Stimulated activated CD4-positive, alpha-beta T cell treated with anti-CD3 and anti-CD28 coated beads, TNF-alpha, amount 100 ng/mL, for 24 hours (primary cell): ENCODE measurements around the gene KIRREL3.
A peak's percentile ranks its signal among the peaks of the same experiment; 100 is the strongest.

Source experiments
- DNase-seq, 3 experiments: peaks; one replicate each; pipeline ENCODE4 v3.0.0-alpha.2; 2020; ENCODE audit warnings: low read depth in 3 of 3

Gene KIRREL3

GRCh38 chr11:126739499-126740145 is 260.9 kb downstream of the KIRREL3 start:
- no peak for DNase-seq

GRCh38 chr11:126738295-126739031 is 262.1 kb downstream of the KIRREL3 start:
- DNase-seq, result no peak

- DNase-seq, result no peak
Observed at GRCh38 chr11:126736682-126737572, 263.6 kb downstream of the KIRREL3 start.

GRCh38 chr11:126734752-126735151 is 265.8 kb downstream of the KIRREL3 start:
- no peak for DNase-seq

- no peak for DNase-seq
Observed at GRCh38 chr11:126733685-126734084, 266.9 kb downstream of the KIRREL3 start.

DNA sequence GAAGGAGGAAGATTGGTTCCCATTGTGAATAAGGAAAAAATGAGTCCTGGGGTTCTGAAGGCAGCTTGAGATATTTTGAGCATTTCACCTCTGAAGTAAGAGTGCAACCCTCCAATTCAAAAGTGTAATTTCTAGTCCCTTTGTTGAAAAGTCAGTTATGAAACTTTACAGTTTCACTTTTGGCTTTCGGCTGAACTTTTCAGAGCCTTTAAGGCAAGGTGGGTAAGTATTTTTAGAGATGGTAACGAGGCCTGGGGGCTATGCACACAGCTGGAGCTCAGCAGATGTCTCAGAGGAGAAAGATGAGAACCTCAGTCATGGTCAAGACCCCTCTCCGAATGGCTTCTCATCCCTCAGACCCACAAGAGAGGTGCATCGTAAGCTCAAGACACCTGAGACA is 267.6 kb downstream of the KIRREL3 start:
- DNase-seq, result no peak

- DNase-seq, result no peak
Observed at GRCh38 chr11:126731576-126732142, 268.9 kb downstream of the KIRREL3 start.

- no peak for DNase-seq
Observed at GRCh38 chr11:126727381-126727780, 273.2 kb downstream of the KIRREL3 start.

DNA sequence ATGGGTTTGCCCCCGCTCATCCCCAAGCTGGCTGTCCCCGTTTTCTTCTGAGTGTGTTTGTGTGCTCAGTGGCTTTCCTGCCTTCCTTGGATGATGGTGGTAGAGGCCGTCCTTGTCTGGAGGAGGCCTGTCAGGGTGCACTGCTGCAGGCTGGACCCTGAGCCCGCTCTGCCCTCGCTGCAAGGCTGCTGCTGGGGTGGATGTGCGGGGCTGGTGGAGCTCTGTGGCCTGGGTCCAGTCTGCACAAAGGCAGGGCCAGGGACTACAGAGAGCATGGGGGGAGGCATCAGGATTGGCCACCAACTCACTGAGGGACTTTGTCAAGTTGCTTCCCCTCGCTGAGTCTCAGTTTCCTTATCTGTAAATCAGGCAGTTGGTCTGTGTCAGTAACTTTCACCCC is 275.0 kb downstream of the KIRREL3 start:
- no peak for DNase-seq

- DNase-seq, result no peak
Observed at GRCh38 chr11:126725043-126725442, 275.5 kb downstream of the KIRREL3 start.

DNA sequence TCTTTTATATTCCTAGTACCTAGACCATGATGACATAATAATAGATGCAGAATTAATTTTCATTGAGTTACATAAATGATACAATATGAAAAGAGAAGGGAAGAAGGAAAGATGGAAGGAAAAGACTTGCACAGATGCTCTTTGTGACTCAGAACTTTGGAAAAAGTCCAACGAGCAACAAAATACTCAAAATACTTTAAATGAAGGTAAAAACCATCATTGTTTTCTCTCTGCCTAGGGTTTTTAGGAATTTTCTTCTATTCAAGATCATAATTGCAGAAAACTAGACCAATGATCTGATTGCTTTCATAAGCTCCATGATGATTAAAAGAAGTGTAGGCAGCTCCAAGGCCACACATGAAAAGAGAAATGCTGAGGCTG is 276.9 kb downstream of the KIRREL3 start:
- no peak for DNase-seq

GRCh38 chr11:126722956-126723664 is 277.5 kb downstream of the KIRREL3 start:
- no peak for DNase-seq

DNA sequence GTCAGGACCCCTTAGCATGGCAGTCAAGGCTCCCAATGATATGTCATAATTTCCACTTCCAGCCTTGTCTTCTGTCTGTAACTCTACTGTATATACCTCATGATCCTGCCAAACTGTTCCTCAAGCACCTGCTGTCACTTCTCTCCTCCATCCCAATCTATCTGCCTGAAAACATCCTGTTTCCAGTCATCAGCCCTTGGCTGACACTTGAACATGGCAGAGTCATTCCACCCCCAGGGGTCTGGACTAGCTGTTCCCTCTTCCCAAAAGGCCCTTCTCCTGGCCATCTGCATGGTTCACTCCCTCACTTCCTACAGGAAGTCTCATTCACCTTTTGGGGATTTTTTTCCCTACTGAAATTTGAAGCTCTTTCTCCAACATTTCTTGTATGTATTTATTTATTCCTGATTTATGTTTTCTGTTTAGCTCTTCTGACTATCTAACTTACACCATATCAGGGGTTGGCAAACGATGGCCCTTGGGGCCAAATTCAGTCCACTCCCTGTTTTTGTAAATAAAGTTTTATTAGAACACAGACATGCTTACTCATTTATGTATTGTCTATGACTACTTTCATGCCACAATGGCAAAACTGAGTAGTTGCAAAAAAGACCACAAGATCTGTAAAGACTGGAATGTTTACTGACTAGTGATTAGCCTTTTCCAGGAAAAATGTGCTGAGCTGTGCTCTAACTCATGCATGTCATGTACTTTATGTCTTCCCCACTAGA is 278.4 kb downstream of the KIRREL3 start:
- DNase-seq, result no peak

- no peak for DNase-seq
Observed at GRCh38 chr11:126720539-126721235, 279.9 kb downstream of the KIRREL3 start.

GRCh38 chr11:126719740-126720139 is 280.8 kb downstream of the KIRREL3 start:
- DNase-seq, result no peak

DNA sequence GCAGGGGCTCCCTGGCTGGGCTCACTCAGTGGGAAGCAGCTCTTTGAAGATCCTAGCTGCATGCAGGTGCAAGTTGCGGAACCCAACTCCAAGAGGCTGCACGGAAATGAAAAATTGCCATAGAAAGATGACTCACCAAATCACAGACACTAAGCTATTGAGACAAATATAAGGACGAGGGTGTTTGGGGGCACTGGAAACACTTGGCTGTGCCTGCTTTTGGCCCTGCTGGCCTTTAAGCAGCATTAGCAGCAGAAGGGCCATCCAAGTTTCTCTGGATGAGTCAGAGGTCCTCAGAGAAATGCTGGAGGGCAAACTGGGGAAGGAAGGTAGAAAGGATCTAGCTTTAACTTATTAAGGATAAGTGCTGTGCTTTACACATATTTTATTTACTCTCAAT is 282.3 kb downstream of the KIRREL3 start:
- DNase-seq, result no peak

- peak in 2 of 3 experiments; percentile 2 to 31 for DNase-seq
Observed at GRCh38 chr11:126716456-126717083, 284.0 kb downstream of the KIRREL3 start.

GRCh38 chr11:126713806-126714205 is 286.8 kb downstream of the KIRREL3 start:
- DNase-seq, result no peak

- DNase-seq, result no peak
Observed at GRCh38 chr11:126711977-126712625, 288.5 kb downstream of the KIRREL3 start.
